Measurements from ENCODE around the gene GLB1L2. TPM values are rescaled to one million over a fixed set of nuclear protein-coding genes. Genes with fewer than 3 reads are reported as not detected.

Gene GLB1L2
- total and polyA plus RNA-seq, 3 experiments from 2014 or later = 0.70 to 9.5 (median 8.6) TPM

- Mint-ChIP-seq H3K4me3 (no peak overlapping the region), H3K4me1 (peaks cover 18 to 33% (median 21%) of the 10 kb centered on the region in 3 donors), H3K27me3 (peaks cover 12 to 13% of the 10 kb centered on the region in 2 donors), H3K27ac (no peak overlapping the region), H3K36me3 (no peaks in the 10 kb centered on the region), H3K9me3 (no peaks in the 10 kb centered on the region)
- Histone ChIP-seq H3K27me3 (ENCODE audit: insufficient read depth, low read length, poor library complexity, severe bottlenecking) (peaks cover 3% of the 10 kb centered on the region), H3K4me1 (ENCODE audit: insufficient read depth, low read length) (peaks cover 20% of the 10 kb centered on the region), H3K36me3 (ENCODE audit: insufficient read depth, low read length) (no peaks in the 10 kb centered on the region), H3K4me3 (ENCODE audit: low read length) (no peak overlapping the region), H3K9me3 (ENCODE audit: low read length) (no peaks in the 10 kb centered on the region), H3K27ac (ENCODE audit: low read depth, low read length) (no peak overlapping the region)
- ChIA-PET POLR2A (no interaction called here), CTCF (no interaction called here)
- DNase-seq = no peak
Observed at GRCh38 chr11:134390706-134391569, 59.1 kb downstream of the GLB1L2 start.

- CTCF ChIA-PET = no interaction called here
- peaks cover 13% of the 10 kb centered on the region for H3K4me1 ChIP-seq (ENCODE audit: insufficient read depth, low read length)
- peaks cover 8 to 12% of the 10 kb centered on the region in 2 donors for H3K27me3 Mint-ChIP-seq
Observed at GRCh38 chr11:134391656-134392055, 59.9 kb downstream of the GLB1L2 start.

GRCh38 chr11:134392953-134393615, 61.3 kb downstream of the GLB1L2 start:
- DNase-seq = no peak
- H3K4me1 ChIP-seq (ENCODE audit: insufficient read depth, low read length) = no peaks in the 10 kb centered on the region
- ChIA-PET CTCF (no interaction called here), POLR2A (no interaction called here)
- no peaks in the 10 kb centered on the region for H3K36me3 ChIP-seq (ENCODE audit: insufficient read depth, low read length)
- H3K27me3 ChIP-seq (ENCODE audit: insufficient read depth, low read length, poor library complexity, severe bottlenecking) = no peaks in the 10 kb centered on the region
- no peak overlapping the region for H3K27ac ChIP-seq (ENCODE audit: low read depth, low read length)
- no peak overlapping the region for H3K4me3 ChIP-seq (ENCODE audit: low read length)
- no peaks in the 10 kb centered on the region for H3K9me3 ChIP-seq (ENCODE audit: low read length)
- Mint-ChIP-seq H3K9me3 (no peaks in the 10 kb centered on the region), H3K36me3 (no peaks in the 10 kb centered on the region), H3K27ac (no peak overlapping the region), H3K27me3 (peaks cover 10 to 14% of the 10 kb centered on the region in 2 donors), H3K4me1 (peaks cover 1 to 11% (median 3%) of the 10 kb centered on the region in 3 donors), H3K4me3 (no peak overlapping the region)

More at GRCh38 chr11:134391656-134392055, 59.9 kb downstream of the GLB1L2 start:
- Histone ChIP-seq H3K36me3 (ENCODE audit: insufficient read depth, low read length) (no peaks in the 10 kb centered on the region), H3K4me3 (ENCODE audit: low read length) (no peak overlapping the region), H3K27ac (ENCODE audit: low read depth, low read length) (no peak overlapping the region), H3K27me3 (ENCODE audit: insufficient read depth, low read length, poor library complexity, severe bottlenecking) (no peaks in the 10 kb centered on the region), H3K9me3 (ENCODE audit: low read length) (no peaks in the 10 kb centered on the region)
- Mint-ChIP-seq H3K36me3 (no peaks in the 10 kb centered on the region), H3K9me3 (no peaks in the 10 kb centered on the region), H3K4me3 (no peak overlapping the region), H3K4me1 (peaks cover 10 to 25% (median 14%) of the 10 kb centered on the region in 3 donors), H3K27ac (no peak overlapping the region)
- POLR2A ChIA-PET = no interaction called here
- no peak for DNase-seq

- Histone ChIP-seq H3K36me3 (ENCODE audit: insufficient read depth, low read length) (no peaks in the 10 kb centered on the region), H3K9me3 (ENCODE audit: low read length) (no peaks in the 10 kb centered on the region), H3K27ac (ENCODE audit: low read depth, low read length) (no peak overlapping the region), H3K27me3 (ENCODE audit: insufficient read depth, low read length, poor library complexity, severe bottlenecking) (no peaks in the 10 kb centered on the region), H3K4me3 (ENCODE audit: low read length) (no peak overlapping the region), H3K4me1 (ENCODE audit: insufficient read depth, low read length) (no peaks in the 10 kb centered on the region)
- no peak overlapping the region for H3K4me3 Mint-ChIP-seq
- no peak overlapping the region for H3K27ac Mint-ChIP-seq
- H3K36me3 Mint-ChIP-seq = no peaks in the 10 kb centered on the region
- ChIA-PET POLR2A (no interaction called here), CTCF (no interaction called here)
- peaks cover 1 to 6% (median 3%) of the 10 kb centered on the region in 3 donors for H3K4me1 Mint-ChIP-seq
- no peak for DNase-seq
- H3K9me3 Mint-ChIP-seq = no peaks in the 10 kb centered on the region
- peaks cover 11 to 12% of the 10 kb centered on the region in 2 donors for H3K27me3 Mint-ChIP-seq
Observed at GRCh38 chr11:134393638-134394037, 61.9 kb downstream of the GLB1L2 start.

- Histone ChIP-seq H3K36me3 (ENCODE audit: insufficient read depth, low read length) (no peaks in the 10 kb centered on the region), H3K9me3 (ENCODE audit: low read length) (no peaks in the 10 kb centered on the region), H3K4me3 (ENCODE audit: low read length) (no peak overlapping the region), H3K27me3 (ENCODE audit: insufficient read depth, low read length, poor library complexity, severe bottlenecking) (no peaks in the 10 kb centered on the region), H3K27ac (ENCODE audit: low read depth, low read length) (no peak overlapping the region), H3K4me1 (ENCODE audit: insufficient read depth, low read length) (no peaks in the 10 kb centered on the region)
- Mint-ChIP-seq H3K4me1 (peaks cover 0 to 3% (median 1%) of the 10 kb centered on the region in 3 donors), H3K9me3 (no peaks in the 10 kb centered on the region), H3K4me3 (no peak overlapping the region), H3K27me3 (peaks cover 7 to 13% of the 10 kb centered on the region in 2 donors), H3K27ac (no peak overlapping the region), H3K36me3 (no peaks in the 10 kb centered on the region)
- POLR2A ChIA-PET = no interaction called here
- DNase-seq = no peak
- CTCF ChIA-PET = no interaction called here
Observed at GRCh38 chr11:134394311-134394710, 62.5 kb downstream of the GLB1L2 start.

- Histone ChIP-seq H3K27ac (ENCODE audit: low read depth, low read length) (no peak overlapping the region), H3K9me3 (ENCODE audit: low read length) (no peaks in the 10 kb centered on the region), H3K4me3 (ENCODE audit: low read length) (no peak overlapping the region), H3K4me1 (ENCODE audit: insufficient read depth, low read length) (no peaks in the 10 kb centered on the region), H3K27me3 (ENCODE audit: insufficient read depth, low read length, poor library complexity, severe bottlenecking) (no peaks in the 10 kb centered on the region), H3K36me3 (ENCODE audit: insufficient read depth, low read length) (no peaks in the 10 kb centered on the region)
- no peak for DNase-seq
- peaks cover 8 to 12% of the 10 kb centered on the region in 2 donors for H3K27me3 Mint-ChIP-seq
- no peaks in the 10 kb centered on the region for H3K9me3 Mint-ChIP-seq
- no peak overlapping the region for H3K4me3 Mint-ChIP-seq
- H3K4me1 Mint-ChIP-seq = peaks cover 0 to 3% (median 1%) of the 10 kb centered on the region in 3 donors
- POLR2A ChIA-PET = no interaction called here
- H3K36me3 Mint-ChIP-seq = no peaks in the 10 kb centered on the region
- H3K27ac Mint-ChIP-seq = no peak overlapping the region
- CTCF ChIA-PET = no interaction called here
Observed at GRCh38 chr11:134395002-134395401, 63.2 kb downstream of the GLB1L2 start.

GRCh38 chr11:134397304-134398078, 65.7 kb downstream of the GLB1L2 start:
- H3K4me3 Mint-ChIP-seq = no peak overlapping the region
- Histone ChIP-seq H3K4me1 (ENCODE audit: insufficient read depth, low read length) (no peaks in the 10 kb centered on the region), H3K27me3 (ENCODE audit: insufficient read depth, low read length, poor library complexity, severe bottlenecking) (no peaks in the 10 kb centered on the region), H3K27ac (ENCODE audit: low read depth, low read length) (no peak overlapping the region), H3K4me3 (ENCODE audit: low read length) (no peak overlapping the region), H3K36me3 (ENCODE audit: insufficient read depth, low read length) (no peaks in the 10 kb centered on the region), H3K9me3 (ENCODE audit: low read length) (no peaks in the 10 kb centered on the region)
- H3K27me3 Mint-ChIP-seq = peaks cover 16 to 21% of the 10 kb centered on the region in 2 donors
- H3K4me1 Mint-ChIP-seq = peaks cover 0 to 5% (median 1%) of the 10 kb centered on the region in 3 donors
- ChIA-PET POLR2A (no interaction called here), CTCF (no interaction called here)
- DNase-seq = no peak
- peaks cover 0 to 2% (median 0%) of the 10 kb centered on the region in 5 donors for H3K9me3 Mint-ChIP-seq
- H3K27ac Mint-ChIP-seq = no peak overlapping the region
- no peaks in the 10 kb centered on the region for H3K36me3 Mint-ChIP-seq

- CTCF ChIA-PET = no interaction called here
- Histone ChIP-seq H3K27ac (ENCODE audit: low read depth, low read length) (no peak overlapping the region), H3K4me1 (ENCODE audit: insufficient read depth, low read length) (no peaks in the 10 kb centered on the region), H3K27me3 (ENCODE audit: insufficient read depth, low read length, poor library complexity, severe bottlenecking) (no peaks in the 10 kb centered on the region), H3K36me3 (ENCODE audit: insufficient read depth, low read length) (no peaks in the 10 kb centered on the region), H3K9me3 (ENCODE audit: low read length) (no peaks in the 10 kb centered on the region), H3K4me3 (ENCODE audit: low read length) (no peak overlapping the region)
- peaks cover 16 to 21% of the 10 kb centered on the region in 2 donors for H3K27me3 Mint-ChIP-seq
- H3K9me3 Mint-ChIP-seq = peaks cover 0 to 2% (median 0%) of the 10 kb centered on the region in 5 donors
- DNase-seq = no peak
- H3K27ac Mint-ChIP-seq = no peak overlapping the region
- H3K36me3 Mint-ChIP-seq = no peaks in the 10 kb centered on the region
- POLR2A ChIA-PET = no interaction called here
- H3K4me1 Mint-ChIP-seq = peaks cover 0 to 5% (median 1%) of the 10 kb centered on the region in 3 donors
- H3K4me3 Mint-ChIP-seq = no peak overlapping the region
Observed at GRCh38 chr11:134398079-134398444, 66.3 kb downstream of the GLB1L2 start.

Measured in CD8-positive, alpha-beta memory T cell (primary cell).